A549 (cell line): ENCODE results near the gene HYOU1. TPM values are rescaled to one million over a fixed set of nuclear protein-coding genes. Genes with fewer than 3 reads are reported as not detected.

ENCODE experiments used
- ATAC-seq, 2 experiments: fragments of 200-7000 bp in 1 of 2; fragments of >200 bp in 1 of 2; cut with Nextera tagmentation in 1 of 2; cut with Tn5 transposase in 1 of 2; 3 replicates each; pipeline versions ENCODE4 v1.8.0 to v1.9.1; 2018 to 2020; ENCODE audit warnings: mild to moderate bottlenecking in 1 of 2, moderate library complexity in 1 of 2
- CTCF ChIA-PET: fragments of 300-600 bp; sonication (Branson Sonifier 250); formaldehyde crosslinking; extraction: SDS; loops from one replicate; lab custom pipeline; 2021; ENCODE audit warnings: antibody characterized with exemption, inconsistent platforms; lab: Yijun Ruan, JAX
- POLR2A ChIA-PET: fragments of 350-600 bp; formaldehyde crosslinking; extraction: SDS; loops from one replicate; lab custom pipeline; 2021; ENCODE audit warnings: antibody characterized with exemption, inconsistent platforms; lab: Yijun Ruan, JAX
- DNase-seq, 2 experiments: peaks; one replicate each; pipeline versions ENCODE4 v3.0.0 to v3.0.0-alpha.2; 2011 to 2016; ENCODE audit warnings: low read depth in 1 of 2, low spot score in 1 of 2
- FAIRE-seq: peaks from 2 replicates; lab custom pipeline; 2011; peaks lifted over from hg19 to GRCh38; lab: Jason Lieb, UNC
- H3K27ac ChIP-seq, 2 experiments: fragments of >200 bp; sonication (Bioruptor Twin); formaldehyde crosslinking; 3 replicates each; pipeline ENCODE4 v1.5.1; 2016 to 2017
- H3K4me1 ChIP-seq: fragments of >200 bp; sonication (Bioruptor Twin); formaldehyde crosslinking; 3 replicates; pipeline ENCODE4 v1.6.1; 2016
- H3K4me2 ChIP-seq: fragments of >200 bp; sonication (Bioruptor Twin); formaldehyde crosslinking; 3 replicates; pipeline ENCODE4 v1.6.1; 2016
- H3K4me3 ChIP-seq: fragments of >200 bp; sonication (Bioruptor Twin); formaldehyde crosslinking; 3 replicates; pipeline ENCODE4 v1.5.1; 2016
- H3K9me3 ChIP-seq: fragments of >200 bp; sonication (Bioruptor Twin); formaldehyde crosslinking; 3 replicates; pipeline ENCODE4 v1.6.1; 2016
- BHLHE40 ChIP-seq: IDR thresholded peaks from 2 replicates; pipeline ENCODE4 v1.6.1; 2012; ENCODE audit warnings: low read depth, low read length, inconsistent platforms
- CBX8 ChIP-seq: fragments of 200-600 bp; sonication (generic); IDR thresholded peaks from 2 replicates; pipeline ENCODE4 v1.6.1; 2016
- CEBPB ChIP-seq, 2 experiments: fragments of >200 bp in 1 of 2; sonication (Bioruptor Twin) in 1 of 2; formaldehyde crosslinking in 1 of 2; IDR thresholded peaks; 2 replicates each; pipeline ENCODE4 v1.6.1; 2012 to 2016
- CHD2 ChIP-seq: fragments of 150-350 bp; IDR thresholded peaks from 2 replicates; pipeline ENCODE4 v1.6.1; 2014; ENCODE audit warnings: low read length; ENCODE audit not compliant: partially characterized antibody
- CHD4 ChIP-seq: fragments of 200-600 bp; sonication (generic); IDR thresholded peaks from 2 replicates; pipeline ENCODE4 v1.6.1; 2016; ENCODE audit warnings: antibody characterized with exemption, mild to moderate bottlenecking, borderline replicate concordance
- EHMT2 ChIP-seq: fragments of 200-600 bp; sonication (generic); IDR thresholded peaks from 2 replicates; pipeline ENCODE4 v1.6.1; 2016; ENCODE audit warnings: antibody characterized with exemption, low read depth, mild to moderate bottlenecking, moderate library complexity
- EP300 ChIP-seq, 2 experiments: fragments of >200 bp; sonication (Bioruptor Twin); formaldehyde crosslinking; IDR thresholded peaks; 2 replicates in 1 of 2; 3 replicates in 1 of 2; pipeline ENCODE4 v1.6.1; 2016 to 2017
- ESRRA ChIP-seq: fragments of 150-350 bp; IDR thresholded peaks from 2 replicates; pipeline ENCODE4 v1.6.1; 2014; ENCODE audit warnings: mild to moderate bottlenecking, low read length, borderline replicate concordance
- FOSL2 ChIP-seq, 2 experiments: fragments of 450-650 bp in 1 of 2; fragments of >200 bp in 1 of 2; sonication (Bioruptor Twin) in 1 of 2; formaldehyde crosslinking; IDR thresholded peaks; 2 replicates each; pipeline versions ENCODE4 v1.5.0 to v1.6.1; 2016 to 2020; ENCODE audit warnings: mild to moderate bottlenecking in 1 of 2, moderate library complexity in 1 of 2
- FOXS1 ChIP-seq: fragments of 250-450 bp; sonication (Bioruptor Pico); IDR thresholded peaks from 2 replicates; pipeline ENCODE4 v1.5.0; 2020; ENCODE audit warnings: mild to moderate bottlenecking, moderate library complexity
- GATA3 ChIP-seq: IDR thresholded peaks from 2 replicates; pipeline ENCODE4 v1.6.1; 2012; ENCODE audit warnings: borderline replicate concordance
- HDAC2 ChIP-seq: fragments of 200-600 bp; sonication (generic); IDR thresholded peaks from 2 replicates; pipeline ENCODE4 v1.6.1; 2016
- HOXB13 ChIP-seq: fragments of 250-450 bp; sonication (Bioruptor Pico); IDR thresholded peaks from 2 replicates; pipeline ENCODE4 v1.5.0; 2020; ENCODE audit warnings: low read depth, mild to moderate bottlenecking, moderate library complexity
- JUN ChIP-seq, 2 experiments: fragments of >200 bp; sonication (Bioruptor Twin); formaldehyde crosslinking; IDR thresholded peaks; 2 replicates in 1 of 2; 3 replicates in 1 of 2; pipeline ENCODE4 v1.6.1; 2016 to 2017
- KDM1A ChIP-seq: fragments of 200-600 bp; sonication (generic); IDR thresholded peaks from 2 replicates; pipeline ENCODE4 v1.6.1; 2016; ENCODE audit warnings: low read depth, mild to moderate bottlenecking
- MYC ChIP-seq: IDR thresholded peaks from 2 replicates; pipeline ENCODE4 v1.6.1; 2012; ENCODE audit warnings: mild to moderate bottlenecking, inconsistent platforms, low read length, improper control_type of control experiment, borderline replicate concordance
- NFE2L2 ChIP-seq: fragments of 150-350 bp; conservative IDR thresholded peaks from 2 replicates; pipeline ENCODE4 v1.6.1; 2014; ENCODE audit warnings: low read length
- NPAS2 ChIP-seq: fragments of 250-450 bp; sonication (Bioruptor Pico); IDR thresholded peaks from 2 replicates; pipeline ENCODE4 v1.8.0; 2022; ENCODE audit warnings: mild to moderate bottlenecking, moderate library complexity, borderline replicate concordance
- NR3C1 ChIP-seq: fragments of >200 bp; sonication (Bioruptor Twin); formaldehyde crosslinking; IDR thresholded peaks from 3 replicates; pipeline ENCODE4 v1.6.1; 2017
- PHF8 ChIP-seq: fragments of 200-600 bp; sonication (generic); IDR thresholded peaks from 2 replicates; pipeline ENCODE4 v1.6.1; 2016; ENCODE audit warnings: low read depth, mild to moderate bottlenecking, antibody characterized with exemption, moderate library complexity, borderline replicate concordance
- POLR2A ChIP-seq: IDR thresholded peaks from 2 replicates; pipeline ENCODE4 v1.6.1; 2012; ENCODE audit warnings: mild to moderate bottlenecking, low read length
- POLR2AphosphoS2 ChIP-seq: conservative IDR thresholded peaks from 2 replicates; pipeline ENCODE4 v1.6.1; 2012; ENCODE audit warnings: low read length, improper control_type of control experiment, inconsistent platforms
- RAD21 ChIP-seq, 2 experiments: fragments of >200 bp in 1 of 2; sonication (Bioruptor Twin) in 1 of 2; formaldehyde crosslinking in 1 of 2; IDR thresholded peaks in 1 of 2; conservative IDR thresholded peaks in 1 of 2; 2 replicates in 1 of 2; 3 replicates in 1 of 2; pipeline ENCODE4 v1.6.1; 2012 to 2018; ENCODE audit warnings: inconsistent platforms in 1 of 2
- RCOR1 ChIP-seq: fragments of 150-350 bp; IDR thresholded peaks from 2 replicates; pipeline ENCODE4 v1.6.1; 2014; ENCODE audit warnings: antibody characterized with exemption, low read length, low read depth
- RFX5 ChIP-seq: fragments of 450-650 bp; IDR thresholded peaks from 2 replicates; pipeline ENCODE4 v1.7.1; 2014; ENCODE audit warnings: antibody characterized with exemption, mild to moderate bottlenecking, moderate library complexity
- RNF2 ChIP-seq: fragments of 200-600 bp; sonication (generic); IDR thresholded peaks from 2 replicates; pipeline ENCODE4 v1.6.1; 2016; ENCODE audit warnings: low read depth, mild to moderate bottlenecking, antibody characterized with exemption, moderate library complexity, borderline replicate concordance
- SREBF2 ChIP-seq: fragments of 450-650 bp; IDR thresholded peaks from 2 replicates; pipeline ENCODE4 v1.6.1; 2014; ENCODE audit warnings: mild to moderate bottlenecking, moderate library complexity
- TP53 ChIP-seq: fragments of 250-450 bp; sonication (Bioruptor Pico); IDR thresholded peaks from 2 replicates; pipeline ENCODE4 v1.5.0; 2021; ENCODE audit warnings: mild to moderate bottlenecking, moderate library complexity
- ZC3H11A ChIP-seq: fragments of 450-650 bp; IDR thresholded peaks from 2 replicates; pipeline ENCODE4 v1.6.1; 2014; ENCODE audit warnings: antibody characterized with exemption, mild to moderate bottlenecking
- ZNF302 ChIP-seq: fragments of 250-450 bp; sonication (Bioruptor Pico); IDR thresholded peaks from 2 replicates; pipeline ENCODE4 v1.9.0; 2021; ENCODE audit warnings: inconsistent platforms, mild to moderate bottlenecking, moderate library complexity
- ZSCAN20 ChIP-seq: fragments of 250-450 bp; sonication (Bioruptor Pico); IDR thresholded peaks from 2 replicates; pipeline ENCODE4 v1.8.0; 2022; ENCODE audit warnings: mild to moderate bottlenecking, moderate library complexity
- WGBS: methylation state at CpG from one replicate; pipeline ENCODE4 v1.1.6; 2017; ENCODE audit errors: missing lambda C conversion rate; 5-methylcytosine and 5-hydroxymethylcytosine counted together
- polyA plus RNA-seq, 4 experiments: library from polyadenylated mRNA; depleted of rRNA in 3 of 4; stranded (reverse); fragments of >200 nt; fragmentation: RNase III in 1 of 4; extraction: RNeasy Plus Mini Kit Qiagen cat#74134 plus additional on column Dnase treatment in 1 of 4; gene quantifications; 2 replicates in 3 of 4; 3 replicates in 1 of 4; pipeline ENCODE4 v1.2.3, GENCODE V29; 2011 to 2017
- TF ChIP-seq, protein P1 (sequence below): IDR thresholded peaks from 2 replicates; pipeline ENCODE4 v1.6.1; 2012
- TF ChIP-seq, protein P2 (sequence below): fragments of 450-650 bp; IDR thresholded peaks from 2 replicates; pipeline ENCODE4 v1.6.1; 2014; ENCODE audit warnings: antibody characterized with exemption
- TF ChIP-seq, protein P3 (sequence below): IDR thresholded peaks from 2 replicates; pipeline ENCODE4 v1.6.1; 2012; ENCODE audit warnings: low read depth, borderline replicate concordance
- TF ChIP-seq, protein P4 (sequence below): fragments of >200 bp; sonication (Bioruptor Twin); formaldehyde crosslinking; IDR thresholded peaks from 3 replicates; pipeline ENCODE4 v1.6.1; 2016
- TF ChIP-seq, protein P5 (sequence below): IDR thresholded peaks from 2 replicates; pipeline ENCODE4 v1.6.1; 2012
- TF ChIP-seq, protein P6 (sequence below): fragments of >200 bp; sonication (Bioruptor Twin); formaldehyde crosslinking; IDR thresholded peaks from 2 replicates; pipeline ENCODE4 v1.6.1; 2016

HYOU1 gene
- polyA plus RNA-seq, 2 of the 4 experiments (the other 2 are of a cell fraction) = 44.8 to 83.1 TPM

DNA sequence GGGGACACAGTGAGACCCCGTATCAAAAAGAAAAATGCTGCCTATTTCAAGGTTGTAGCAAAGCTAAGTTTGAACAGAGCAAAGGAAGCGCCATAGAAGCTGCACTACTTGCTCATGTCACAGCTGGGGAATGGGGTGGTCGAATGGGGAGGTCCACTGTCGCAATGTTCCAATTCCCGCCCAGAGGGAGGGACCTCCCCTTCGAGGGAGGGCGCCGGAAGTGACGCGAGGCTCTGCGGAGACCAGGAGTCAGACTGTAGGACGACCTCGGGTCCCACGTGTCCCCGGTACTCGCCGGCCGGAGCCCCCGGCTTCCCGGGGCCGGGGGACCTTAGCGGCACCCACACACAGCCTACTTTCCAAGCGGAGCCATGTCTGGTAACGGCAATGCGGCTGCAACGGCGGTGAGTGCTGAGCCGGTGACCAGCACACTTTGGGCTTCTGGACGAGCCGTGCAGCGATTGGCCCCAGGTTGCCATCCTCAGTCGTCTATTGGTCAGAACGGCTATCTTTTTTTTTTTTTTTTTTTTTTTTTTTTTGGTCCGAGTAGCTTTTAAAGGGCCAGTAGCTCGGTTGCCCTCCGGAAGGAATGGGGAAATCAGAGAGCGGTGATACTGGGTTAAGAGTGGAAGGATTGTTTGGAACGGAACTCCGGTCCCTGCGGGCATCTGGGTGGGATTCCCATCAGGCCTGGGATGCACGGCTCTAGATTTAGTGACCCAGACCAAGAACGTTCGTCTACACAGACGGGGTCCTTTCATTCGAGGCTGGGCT is 27.8 kb upstream of the HYOU1 start, which contains the start of gene HMBS:
TSS of gene HMBS (plus strand) at position 219 of the 774 bp plus-strand sequence. CDS start at position 372, 153 bp downstream.
- ChIA-PET POLR2A (interaction anchor here (0.5 to 2.7 kb wide), 26 partner anchors 9 to 1711 kb away, joined by 3 to 33 read pairs (median 4); partner anchors contain the start of genes C2CD2L, CBL, DPAGT1 and VPS11), CTCF (interaction anchor here (1.1 to 3.5 kb wide), 3 partner anchors 10 to 254 kb away, joined by 4 to 21 read pairs (median 5); a partner anchor contains a TSS)
- under 1% methylated on average over 29 of the region's 45 CpGs for WGBS
- ATAC-seq (peak; percentile 93 to 96), FAIRE-seq (no peak), DNase-seq (peak; percentile 78 to 92)
- H3K4me1 ChIP-seq = peaks cover 22% of the 10 kb centered on the region
- no peaks in the 10 kb centered on the region for H3K9me3 ChIP-seq
- H3K4me3 ChIP-seq = peak within 1 kb of the TSS; percentile 81
- peak within 1 kb of the TSS; percentile 99 for H3K4me2 ChIP-seq
- peak within 1 kb of the TSS; percentile 88 to 96 for H3K27ac ChIP-seq
- TF ChIP-seq, protein P1, sequence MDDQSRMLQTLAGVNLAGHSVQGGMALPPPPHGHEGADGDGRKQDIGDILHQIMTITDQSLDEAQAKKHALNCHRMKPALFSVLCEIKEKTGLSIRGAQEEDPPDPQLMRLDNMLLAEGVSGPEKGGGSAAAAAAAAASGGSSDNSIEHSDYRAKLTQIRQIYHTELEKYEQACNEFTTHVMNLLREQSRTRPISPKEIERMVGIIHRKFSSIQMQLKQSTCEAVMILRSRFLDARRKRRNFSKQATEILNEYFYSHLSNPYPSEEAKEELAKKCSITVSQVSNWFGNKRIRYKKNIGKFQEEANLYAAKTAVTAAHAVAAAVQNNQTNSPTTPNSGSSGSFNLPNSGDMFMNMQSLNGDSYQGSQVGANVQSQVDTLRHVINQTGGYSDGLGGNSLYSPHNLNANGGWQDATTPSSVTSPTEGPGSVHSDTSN = no peak
- TF ChIP-seq SREBF2 (no peak), MYC (0 out of 2 replicates have a peak, but pooled peaks have one; percentile 39), EP300 (IDR thresholded peaks at IDR 0.05) (no peak), PHF8 (peak; percentile 76; the same call in 1 of the 2 replicates), CBX8 (no peak), ESRRA (no peak), FOSL2 (IDR thresholded peaks at IDR 0.05) (no peak), FOSL2 (CRISPR knock-in tag; IDR thresholded peaks at IDR 0.05) (no peak), NR3C1 (no peak), ZSCAN20 (no peak), NFE2L2 (no peak), ZNF302 (CRISPR knock-in tag) (no peak), KDM1A (no peak), HDAC2 (no peak), JUN (IDR thresholded peaks at IDR 0.05) (peak; percentile 46 to 87; a peak in 4 of 5 replicates), CHD4 (no peak), POLR2AphosphoS2 (no peak), FOXS1 (CRISPR knock-in tag) (no peak), ZC3H11A (no peak), TP53 (CRISPR knock-in tag) (no peak), GATA3 (no peak), CEBPB (IDR thresholded peaks at IDR 0.05) (peak in 1 of 2 experiments; percentile 85; a peak in 3 of 4 replicates), NPAS2 (CRISPR knock-in tag) (no peak), EHMT2 (no peak), HOXB13 (CRISPR knock-in tag) (no peak), RNF2 (no peak), CHD2 (no peak), POLR2A (peak; percentile 75), RFX5 (peak; percentile 68; the same call in 1 of the 2 replicates), RAD21 (conservative IDR thresholded peaks at IDR 0.05 in 1 of 2, IDR thresholded peaks at IDR 0.05 in 1 of 2) (no peak), RCOR1 (no peak), BHLHE40 (no peak)
- TF ChIP-seq, protein P2, sequence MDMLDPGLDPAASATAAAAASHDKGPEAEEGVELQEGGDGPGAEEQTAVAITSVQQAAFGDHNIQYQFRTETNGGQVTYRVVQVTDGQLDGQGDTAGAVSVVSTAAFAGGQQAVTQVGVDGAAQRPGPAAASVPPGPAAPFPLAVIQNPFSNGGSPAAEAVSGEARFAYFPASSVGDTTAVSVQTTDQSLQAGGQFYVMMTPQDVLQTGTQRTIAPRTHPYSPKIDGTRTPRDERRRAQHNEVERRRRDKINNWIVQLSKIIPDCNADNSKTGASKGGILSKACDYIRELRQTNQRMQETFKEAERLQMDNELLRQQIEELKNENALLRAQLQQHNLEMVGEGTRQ = peak; percentile 64
- TF ChIP-seq, protein P3, sequence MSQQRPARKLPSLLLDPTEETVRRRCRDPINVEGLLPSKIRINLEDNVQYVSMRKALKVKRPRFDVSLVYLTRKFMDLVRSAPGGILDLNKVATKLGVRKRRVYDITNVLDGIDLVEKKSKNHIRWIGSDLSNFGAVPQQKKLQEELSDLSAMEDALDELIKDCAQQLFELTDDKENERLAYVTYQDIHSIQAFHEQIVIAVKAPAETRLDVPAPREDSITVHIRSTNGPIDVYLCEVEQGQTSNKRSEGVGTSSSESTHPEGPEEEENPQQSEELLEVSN = peak; percentile 86
- TF ChIP-seq, protein P4, sequence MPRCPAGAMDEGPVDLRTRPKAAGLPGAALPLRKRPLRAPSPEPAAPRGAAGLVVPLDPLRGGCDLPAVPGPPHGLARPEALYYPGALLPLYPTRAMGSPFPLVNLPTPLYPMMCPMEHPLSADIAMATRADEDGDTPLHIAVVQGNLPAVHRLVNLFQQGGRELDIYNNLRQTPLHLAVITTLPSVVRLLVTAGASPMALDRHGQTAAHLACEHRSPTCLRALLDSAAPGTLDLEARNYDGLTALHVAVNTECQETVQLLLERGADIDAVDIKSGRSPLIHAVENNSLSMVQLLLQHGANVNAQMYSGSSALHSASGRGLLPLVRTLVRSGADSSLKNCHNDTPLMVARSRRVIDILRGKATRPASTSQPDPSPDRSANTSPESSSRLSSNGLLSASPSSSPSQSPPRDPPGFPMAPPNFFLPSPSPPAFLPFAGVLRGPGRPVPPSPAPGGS = peak; percentile 66; the same call in 1 of the 3 replicates
- TF ChIP-seq, protein P5, sequence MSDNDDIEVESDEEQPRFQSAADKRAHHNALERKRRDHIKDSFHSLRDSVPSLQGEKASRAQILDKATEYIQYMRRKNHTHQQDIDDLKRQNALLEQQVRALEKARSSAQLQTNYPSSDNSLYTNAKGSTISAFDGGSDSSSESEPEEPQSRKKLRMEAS = peak; percentile 84
- TF ChIP-seq, protein P6, sequence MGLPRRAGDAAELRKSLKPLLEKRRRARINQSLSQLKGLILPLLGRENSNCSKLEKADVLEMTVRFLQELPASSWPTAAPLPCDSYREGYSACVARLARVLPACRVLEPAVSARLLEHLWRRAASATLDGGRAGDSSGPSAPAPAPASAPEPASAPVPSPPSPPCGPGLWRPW = no peak
